Right lobe of liver (tissue), 6 donors: ENCODE results near the gene DAND5. TPM values are rescaled to one million over a fixed set of nuclear protein-coding genes. Genes with fewer than 3 reads are reported as not detected.

ENCODE experiments used
- ATAC-seq, 4 donors: fragments of 200-7000 bp; cut with Tn5 transposase; one replicate each; pipeline ENCODE4 v1.9.1; 2020; ENCODE audit warnings: mild to moderate bottlenecking in 4 of 4, moderate library complexity in 4 of 4
- DNase-seq, 3 donors: peaks; one replicate each; pipeline ENCODE4 v3.0.0-alpha.2; 2020
- H3K27ac ChIP-seq, 3 donors: fragments of 200-600 bp; one replicate each; pipeline ENCODE4 v1.8.0; 2022
- H3K27me3 ChIP-seq, 2 donors: fragments of 200-600 bp; one replicate each; pipeline ENCODE4 v1.8.0; 2022
- H3K36me3 ChIP-seq, 4 donors: fragments of 200-600 bp; sonication (generic) in 1 of 4; one replicate each; pipeline versions ENCODE4 v1.5.1 to v1.8.0; 2017 to 2022; ENCODE audit warnings: control low read depth in 1 of 4
- H3K4me1 ChIP-seq, 4 donors: fragments of 200-600 bp; sonication (generic) in 1 of 4; one replicate each; pipeline versions ENCODE4 v1.5.1 to v1.8.0; 2017 to 2022; ENCODE audit warnings: control low read depth in 1 of 4
- H3K4me3 ChIP-seq, 3 donors: fragments of 200-600 bp; one replicate each; pipeline ENCODE4 v1.8.0; 2022
- H3K9me3 ChIP-seq, 4 donors: fragments of 200-600 bp; sonication (generic) in 1 of 4; one replicate each; pipeline versions ENCODE4 v1.5.1 to v1.8.0; 2017 to 2022; ENCODE audit warnings: control low read depth in 1 of 4
- CTCF ChIP-seq, 4 donors: fragments of 200-600 bp in 3 of 4; fragments of 450-650 bp in 1 of 4; IDR thresholded peaks; one replicate each; pipeline versions ENCODE4 v1.5.1 to v1.8.0; 2016 to 2022; ENCODE audit warnings: antibody characterized with exemption in 4 of 4, mild to moderate bottlenecking in 2 of 4
- POLR2A ChIP-seq: fragments of 450-650 bp; IDR thresholded peaks from one replicate; pipeline ENCODE4 v1.6.1; 2017; ENCODE audit warnings: antibody characterized with exemption, mild to moderate bottlenecking
- WGBS: methylation state at CpG from one replicate; pipeline ENCODE4 v1.1.6; 2018; ENCODE audit warnings: low coverage, low lambda C conversion rate; ENCODE audit not compliant: insufficient coverage; ENCODE audit errors: missing lambda C conversion rate; 5-methylcytosine and 5-hydroxymethylcytosine counted together
- intact Hi-C, 2 donors: fragments of 100-400 bp; cut with DNase I; formaldehyde crosslinking; loops; one replicate each; pipeline versions ENCODE4 v1.11.2 to v1.14.1; 2022
- microRNA-seq, 2 donors: library from miRNA; unstranded; fragments of <30 nt; microRNA quantifications; one replicate each; pipeline ENCODE4, GENCODE V29; 2019 to 2020
- small RNA-seq, 2 experiments: library from RNA; depleted of rRNA; stranded (forward); fragments of <200 nt; gene quantifications; one replicate each; pipeline ENCODE3, GENCODE V24; 2016
- total RNA-seq, 6 experiments: library from RNA; depleted of rRNA in 2 of 6; stranded (reverse); fragments of >200 nt in 2 of 6; fragmentation: NEBNext Ultra II Directional in 3 of 6; extraction: Animal tissue kit (Norgen Biotek cat#: 25700) in 3 of 6; gene quantifications; one replicate each; pipeline versions ENCODE4 v1.1.0 to v1.2.4, GENCODE V29; 2016 to 2023
- donor health status: DM: no; HTN: yes; CAD: no.
- donor health status: DM: no; HTN: no; CAD: no.
- donor health status: DM: no; HTN: no; CAD: no.
- donor health status: DM: no; HTN: yes; CAD: no.
- donor health status: DM: no; HTN: yes; CAD: no.

The DAND5 gene
- total RNA-seq, 6 experiments from 2014 or later: not detected

- intact Hi-C loops: no loop called here
- DNase-seq (peak; percentile 74 to 88 (median 87)), ATAC-seq (peak; percentile 72 to 83 (median 76))
- Histone ChIP-seq H3K4me1 (peaks cover 0 to 46% (median 19%) of the 10 kb centered on the region in 4 donors), H3K36me3 (no peaks in the 10 kb centered on the region), H3K9me3 (no peaks in the 10 kb centered on the region), H3K27me3 (no peaks in the 10 kb centered on the region), H3K27ac (peak overlapping the region; percentile 58 to 87 (median 68)), H3K4me3 (peak overlapping the region; percentile 29 to 47 (median 35))
- TF ChIP-seq CTCF (IDR thresholded peaks at IDR 0.05) (no peak), POLR2A (no peak)
- 1% methylated on average over 30 of the region's 30 CpGs for WGBS
Measured at GRCh38 chr19:13022859-13023636, 53.7 kb downstream of the DAND5 start.

DNA sequence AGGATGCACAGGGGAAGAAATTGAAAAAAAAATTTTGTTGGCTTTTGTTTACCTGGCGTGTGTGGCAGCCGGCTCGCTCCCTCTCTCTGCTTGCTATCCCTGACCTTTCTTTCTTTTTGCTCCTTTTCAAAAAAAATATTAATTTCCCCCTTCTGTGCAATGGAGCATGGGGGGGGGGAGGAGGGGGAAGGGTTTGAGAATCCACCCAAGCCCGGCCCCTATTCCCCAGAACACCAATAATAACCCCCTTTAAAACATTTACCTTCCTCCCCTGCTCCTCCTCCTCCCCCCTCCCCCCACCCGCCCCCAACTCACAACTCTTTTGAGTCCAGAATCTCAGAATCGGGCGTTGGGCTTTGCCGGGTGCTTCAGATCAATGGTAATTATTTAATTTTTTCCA lies 54.3 kb downstream of the DAND5 start:
- H3K36me3 ChIP-seq: no peaks in the 10 kb centered on the region
- ATAC-seq (no peak), DNase-seq (no peak)
- peak overlapping the region; percentile 29 to 47 (median 35) for H3K4me3 ChIP-seq
- 2% methylated on average over 8 of the region's 8 CpGs for WGBS
- no peaks in the 10 kb centered on the region for H3K9me3 ChIP-seq
- peak overlapping the region in 2 of 3 donors; percentile 68 to 87 for H3K27ac ChIP-seq
- intact Hi-C loops: no loop called here
- no peaks in the 10 kb centered on the region for H3K27me3 ChIP-seq
- peaks cover 0 to 46% (median 19%) of the 10 kb centered on the region in 4 donors for H3K4me1 ChIP-seq
- TF ChIP-seq CTCF (IDR thresholded peaks at IDR 0.05): no peak
- no peak for TF ChIP-seq POLR2A

Small RNA genes lying within 50 kb of the gene (microRNA-seq; reads per million reads assigned to microRNA genes)
- gene MIR5695 (0 reads per million in 2 donors), gene MIR6515 (4.9 to 6.4 reads per million in 2 donors)

Small RNA genes lying within 50 kb of the gene (small RNA-seq; reads per million reads assigned to genes)
- 0 to 0.39 reads per million in 2 experiments for gene MIR5695
- 0.26 to 1.3 reads per million in 2 experiments for gene MIR6515

Other genes starting within 250 kb of the DAND5 start
- gene TNPO2, start 245.6 kb upstream of the DAND5 start, total RNA-seq: 10 to 100 TPM; 14.8 to 28.7 (median 19.6) TPM
- gene TRIR, start 234.9 kb upstream of the DAND5 start, total RNA-seq: 100 to 1,000 TPM in 4 of 6 experiments, 10 to 100 TPM in 2; 69.8 to 244 (median 106) TPM
- gene GET3, start 232.1 kb upstream of the DAND5 start, total RNA-seq: 10 to 100 TPM; 22.3 to 35.8 (median 25.8) TPM
- not detected for gene BEST2, start 217.8 kb upstream of the DAND5 start, total RNA-seq
- gene HOOK2, start 194.0 kb upstream of the DAND5 start, total RNA-seq: 10 to 100 TPM; 16.6 to 34.5 (median 17.6) TPM
- 100 to 1,000 TPM in 2 of 6 experiments, 10 to 100 TPM in 4; 10.2 to 378 (median 66.0) TPM for gene JUNB, start 178.1 kb upstream of the DAND5 start, total RNA-seq
- 100 to 1,000 TPM; 164 to 466 (median 202) TPM for gene PRDX2, start 167.8 kb upstream of the DAND5 start, total RNA-seq
- 1 to 10 TPM in 3 of 6 experiments, under 1 TPM in 2, not detected in 1; 0.62 to 2.0 (median 1.2) TPM for gene THSD8, start 167.5 kb upstream of the DAND5 start, total RNA-seq
- 1 to 10 TPM; 2.1 to 7.1 (median 3.7) TPM for gene RNASEH2A, start 163.0 kb upstream of the DAND5 start, total RNA-seq
- not detected for gene RTBDN, start 135.0 kb upstream of the DAND5 start, total RNA-seq
- under 1 TPM in 4 of 6 experiments, not detected in 2; 0.06 to 0.49 (median 0.34) TPM for gene MAST1, start 131.1 kb upstream of the DAND5 start, total RNA-seq
- gene DNASE2, start 88.1 kb upstream of the DAND5 start, total RNA-seq: 10 to 100 TPM; 18.2 to 36.3 (median 26.8) TPM
- 1 to 10 TPM in 1 of 6 experiments, under 1 TPM in 2, not detected in 3; 0.32 to 1.7 (median 0.44) TPM for gene KLF1, start 82.4 kb upstream of the DAND5 start, total RNA-seq
- 100 to 1,000 TPM in 1 of 6 experiments, 10 to 100 TPM in 5; 42.2 to 119 (median 59.5) TPM for gene GCDH, start 78.4 kb upstream of the DAND5 start, total RNA-seq
- gene SYCE2, start 50.3 kb upstream of the DAND5 start, total RNA-seq: under 1 TPM in 1 of 6 experiments, not detected in 5; 0.18 TPM
- 10 to 100 TPM; 22.9 to 46.2 (median 29.0) TPM for gene FARSA, start 35.9 kb upstream of the DAND5 start, total RNA-seq
- 1,000 to 10,000 TPM in 3 of 6 experiments, 100 to 1,000 TPM in 3; 771 to 1,471 (median 1,008) TPM for gene CALR, start 31.0 kb upstream of the DAND5 start, total RNA-seq
- gene RAD23A, start 23.7 kb upstream of the DAND5 start, total RNA-seq: 10 to 100 TPM; 37.8 to 69.0 (median 52.9) TPM
- gene GADD45GIP1, start 12.4 kb upstream of the DAND5 start, total RNA-seq: 10 to 100 TPM in 3 of 6 experiments, 1 to 10 TPM in 3; 7.7 to 29.3 (median 10.0) TPM
- 10 to 100 TPM; 20.3 to 40.0 (median 26.7) TPM for gene NFIX, start 25.9 kb downstream of the DAND5 start, total RNA-seq
- gene LYL1, start 133.3 kb downstream of the DAND5 start, total RNA-seq: 1 to 10 TPM; 1.1 to 3.7 (median 2.3) TPM
- 10 to 100 TPM; 15.0 to 20.5 (median 17.2) TPM for gene TRMT1, start 147.2 kb downstream of the DAND5 start, total RNA-seq
- gene NACC1, start 148.7 kb downstream of the DAND5 start, total RNA-seq: 10 to 100 TPM; 19.2 to 30.3 (median 26.4) TPM
- gene STX10, start 180.8 kb downstream of the DAND5 start, total RNA-seq: 10 to 100 TPM; 18.2 to 41.5 (median 23.4) TPM
- 10 to 100 TPM; 19.1 to 86.6 (median 23.8) TPM for gene IER2, start 180.8 kb downstream of the DAND5 start, total RNA-seq